Erythroblast (primary cell): Measurements from ENCODE around the gene KRTAP5-4.

ENCODE experiments used
- GATA1 ChIP-seq: IDR thresholded peaks from 2 replicates; pipeline ENCODE4 v1.6.1; 2011; ENCODE audit warnings: low read depth, mild to moderate bottlenecking, control low read depth, low read length, moderate library complexity
- POLR2A ChIP-seq: IDR thresholded peaks from 2 replicates; pipeline ENCODE4 v1.6.1; 2011; ENCODE audit warnings: mild to moderate bottlenecking, low read length

DNA sequence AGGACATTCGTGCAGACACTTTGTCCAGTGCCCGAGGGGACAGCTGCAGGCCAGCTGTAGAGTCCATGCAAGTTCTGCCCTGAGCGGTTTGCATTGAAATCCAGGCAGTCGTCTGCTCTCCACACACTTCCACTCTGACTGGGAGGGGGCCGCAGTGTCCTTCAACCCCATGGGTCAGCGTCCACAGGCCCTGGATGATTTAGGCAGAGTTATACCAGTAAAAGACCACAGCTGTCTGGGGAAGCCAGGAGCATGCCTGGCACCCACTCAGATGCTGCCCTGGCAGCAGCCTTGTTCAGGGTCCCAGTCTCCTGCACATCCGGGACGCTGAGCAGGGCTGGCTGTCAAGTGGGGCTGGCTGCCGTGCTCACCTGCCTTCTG lies 34.1 kb upstream of the KRTAP5-4 start:
- TF ChIP-seq POLR2A = no peak
- no peak for TF ChIP-seq GATA1
